GM18870 (cell line): ENCODE measurements around the gene ADRA1B.

Experiments used
- ATAC-seq: cut with Tn5 transposase; IDR thresholded peaks from one replicate; pipeline ENCODE4 v1.9.1; 2021; ENCODE audit warnings: moderate library complexity; ENCODE audit not compliant: unreplicated experiment

Gene ADRA1B

DNA sequence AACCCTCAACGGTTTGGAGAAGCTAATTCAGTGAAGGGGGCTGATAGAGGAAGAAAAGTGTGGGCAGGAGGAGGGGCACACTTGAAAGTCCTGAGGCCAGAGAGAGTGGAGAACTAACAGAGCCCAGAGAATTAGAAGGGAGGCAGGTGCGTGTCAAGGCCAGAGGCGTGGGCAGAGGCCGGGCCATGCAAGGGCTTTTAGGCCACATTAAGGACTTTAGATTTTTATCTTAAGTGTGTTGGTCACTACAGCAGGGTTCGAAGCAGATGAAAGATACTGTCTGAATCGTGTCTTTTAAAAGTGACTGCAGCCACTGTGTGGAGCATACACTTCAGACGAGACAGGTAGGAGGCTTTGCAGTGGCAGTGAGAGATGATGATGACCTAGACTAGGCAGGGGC, 6.7 kb downstream of the ADRA1B start:
- ATAC-seq = no peak

DNA sequence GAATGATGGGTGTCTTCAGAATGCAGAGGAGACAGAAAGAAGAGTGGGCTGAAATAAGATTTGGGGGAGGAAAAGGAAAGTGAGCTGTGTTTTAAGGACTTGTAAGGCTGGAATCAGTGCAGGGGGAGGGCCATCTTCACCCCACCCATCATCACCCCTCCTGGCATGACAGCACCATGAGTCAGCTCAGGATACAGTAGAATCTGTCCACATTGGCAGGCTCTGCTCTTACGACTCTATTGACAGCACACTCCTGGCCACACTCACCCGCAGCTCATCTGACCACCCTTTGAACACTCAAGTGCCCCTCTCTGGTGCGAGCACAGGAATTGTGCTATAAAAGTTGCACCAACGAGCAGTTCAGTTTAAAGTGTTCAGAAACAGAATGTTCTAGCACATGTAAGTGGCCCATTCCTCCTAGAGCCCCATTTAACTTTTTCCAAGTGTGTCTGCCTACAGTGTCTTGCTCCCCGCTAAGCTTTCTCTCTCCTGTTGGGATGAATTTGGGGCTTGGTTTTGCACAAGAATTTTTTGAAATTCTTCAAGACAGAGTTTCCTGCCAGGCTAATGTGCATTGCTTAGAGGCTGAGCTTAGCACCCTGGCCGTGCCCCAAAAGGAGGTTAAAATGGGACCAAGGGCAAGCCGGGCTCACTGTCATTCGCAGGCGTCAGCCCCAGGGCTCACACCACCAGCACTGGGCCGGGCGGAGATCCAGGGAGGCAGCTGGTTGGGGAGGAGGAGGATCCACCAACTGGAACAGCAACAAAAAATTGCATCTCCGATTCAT, 12.0 kb downstream of the ADRA1B start:
- no peak for ATAC-seq

- ATAC-seq = no peak
Observed at GRCh38 chr5:159929176-159929575, 12.9 kb downstream of the ADRA1B start.

- ATAC-seq = no peak
Observed at GRCh38 chr5:159933531-159934485, 17.5 kb downstream of the ADRA1B start.

- no peak for ATAC-seq
Observed at GRCh38 chr5:159935946-159936345, 19.7 kb downstream of the ADRA1B start.

DNA sequence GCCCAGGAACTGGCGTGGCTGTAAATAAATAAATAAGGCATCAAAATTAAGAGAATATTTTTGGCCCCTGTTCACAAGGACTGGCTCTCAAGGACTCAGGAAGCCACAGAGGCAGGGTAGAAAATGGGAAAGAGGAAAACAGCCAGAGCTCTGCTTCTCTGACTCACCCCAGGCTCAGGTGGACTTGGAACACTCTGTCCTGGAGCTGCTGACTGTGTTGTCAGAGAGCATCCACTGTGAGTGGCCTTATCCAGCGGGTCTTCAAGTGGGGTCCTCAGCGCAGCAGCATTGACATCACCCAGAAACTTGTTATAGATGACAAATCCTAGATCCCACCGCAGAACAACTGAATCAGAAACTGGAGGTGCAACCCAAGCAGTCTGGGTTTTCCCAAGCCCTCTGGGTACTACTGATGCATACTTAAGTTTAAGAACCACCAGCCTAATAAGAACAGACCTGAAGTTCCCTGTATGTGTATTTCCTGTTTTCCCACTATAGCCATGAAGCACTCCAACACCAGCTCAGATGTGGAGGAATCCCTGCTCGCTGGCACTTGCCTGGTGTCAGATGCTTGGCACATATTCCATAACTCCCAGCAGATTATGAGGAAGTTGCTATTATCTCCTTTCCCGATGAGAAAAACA, 20.5 kb downstream of the ADRA1B start:
- ATAC-seq = no peak

GRCh38 chr5:159937580-159937979, 21.3 kb downstream of the ADRA1B start:
- no peak for ATAC-seq

- no peak for ATAC-seq
Observed at GRCh38 chr5:159943326-159943725, 27.0 kb downstream of the ADRA1B start.

DNA sequence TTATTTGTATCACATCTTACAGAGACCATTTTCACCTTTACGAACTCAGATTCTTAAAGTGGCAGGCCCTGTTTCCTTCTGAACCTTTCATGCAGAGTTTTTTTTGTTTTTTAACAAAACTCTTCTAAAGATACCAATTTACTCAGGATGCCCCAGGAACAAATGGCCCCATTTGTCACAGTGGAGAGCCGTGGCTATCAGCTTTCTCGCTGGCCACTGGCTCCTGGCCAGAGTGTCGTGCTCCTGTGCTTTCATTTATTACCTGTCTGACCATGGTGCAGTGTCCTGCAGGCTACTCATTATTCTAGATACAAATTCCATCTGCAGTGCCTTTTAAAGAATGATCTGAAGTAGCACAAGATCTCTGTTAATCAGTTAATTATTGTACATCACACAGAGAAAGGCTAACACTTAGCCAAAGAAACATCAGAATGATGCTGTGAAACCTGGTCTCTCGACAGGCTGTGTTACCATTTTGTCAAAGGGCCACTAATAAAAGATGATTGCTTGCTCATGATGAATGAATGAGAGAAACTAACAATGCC, 27.8 kb downstream of the ADRA1B start:
- ATAC-seq = no peak

GRCh38 chr5:159945359-159945758, 29.1 kb downstream of the ADRA1B start:
- no peak for ATAC-seq

- ATAC-seq = no peak
Observed at GRCh38 chr5:159947708-159948358, 31.6 kb downstream of the ADRA1B start.

DNA sequence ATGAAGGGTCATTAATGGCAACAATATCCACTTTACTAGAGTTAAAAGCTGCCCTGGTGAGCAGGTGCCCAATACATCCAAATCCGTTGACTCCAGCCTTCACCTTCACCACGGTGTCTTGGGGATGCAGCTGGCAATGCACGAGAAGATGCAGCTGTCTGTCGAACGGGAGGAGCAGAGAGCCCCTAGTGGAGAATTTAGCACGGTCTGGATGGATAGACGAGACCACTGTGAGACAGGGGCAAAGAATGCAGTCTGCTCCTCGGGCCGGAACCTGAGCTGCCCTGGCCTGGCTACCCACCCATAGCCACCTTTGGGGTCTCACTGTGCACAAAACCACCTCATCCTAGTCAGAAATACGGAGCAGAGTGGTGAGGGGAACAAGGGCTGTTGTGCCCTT, 35.1 kb downstream of the ADRA1B start:
- ATAC-seq = no peak

- ATAC-seq = no peak
Observed at GRCh38 chr5:159951834-159952233, 35.6 kb downstream of the ADRA1B start.

- ATAC-seq = no peak
Observed at GRCh38 chr5:159953609-159954008, 37.3 kb downstream of the ADRA1B start.

DNA sequence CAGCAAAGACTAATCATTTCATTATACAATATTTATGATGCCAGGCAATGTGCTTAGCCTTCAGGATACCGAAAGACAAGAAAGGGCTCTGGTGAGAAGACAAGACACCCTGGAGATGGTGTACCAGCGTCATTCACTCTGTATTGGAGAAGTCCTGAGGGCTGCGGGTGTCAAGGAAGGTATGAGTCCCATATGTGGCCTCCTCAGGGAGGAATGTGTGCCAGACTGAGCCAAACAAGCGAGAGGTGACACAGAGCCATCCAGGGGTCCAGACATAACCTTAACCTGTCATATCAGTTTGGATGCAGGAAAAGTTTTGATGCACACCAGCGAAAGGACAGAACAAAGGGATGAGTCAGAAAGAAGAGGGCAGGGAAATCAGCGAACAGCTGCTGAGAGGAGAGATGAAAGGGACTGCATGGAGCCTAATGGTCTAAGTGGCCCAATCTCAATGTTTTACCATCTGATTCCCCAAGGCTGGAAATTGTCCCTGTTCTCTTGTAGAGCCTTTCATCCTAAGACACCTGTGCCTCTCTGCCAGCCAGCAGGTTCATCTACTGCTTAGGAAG, 38.9 kb downstream of the ADRA1B start:
- ATAC-seq = no peak

DNA sequence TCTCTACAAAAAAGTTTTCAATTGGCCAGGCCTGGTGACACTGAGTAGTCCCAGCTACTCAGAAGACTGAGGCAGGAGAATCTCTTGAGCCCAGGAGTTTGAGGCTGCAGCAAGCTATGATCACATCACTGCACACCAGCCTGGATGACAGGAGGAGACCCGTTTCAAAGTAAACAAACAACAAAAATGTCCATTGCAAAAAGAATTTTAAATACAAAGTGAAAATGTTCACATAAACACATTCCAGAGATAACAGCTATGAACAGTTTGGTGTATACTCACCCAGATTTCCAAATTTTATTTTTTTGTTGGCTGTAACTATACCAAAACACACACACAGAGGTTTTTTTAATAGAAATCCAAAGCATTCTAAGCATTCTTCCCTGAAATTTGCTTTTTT, 39.8 kb downstream of the ADRA1B start:
- no peak for ATAC-seq

GRCh38 chr5:159961176-159962160, 45.2 kb downstream of the ADRA1B start:
- ATAC-seq = no peak

- no peak for ATAC-seq
Observed at GRCh38 chr5:159962214-159962613, 45.9 kb downstream of the ADRA1B start.

- no peak for ATAC-seq
Observed at GRCh38 chr5:159963935-159964334, 47.7 kb downstream of the ADRA1B start.
